HL-60 (cell line): ENCODE data around the gene ABCF2.

ENCODE experiments used
- POLR2AphosphoS5 ChIP-seq: IDR thresholded peaks from 2 replicates; pipeline ENCODE4 v1.6.1; 2012; ENCODE audit warnings: low read depth
- TF ChIP-seq, protein P1 (sequence below): IDR thresholded peaks from one replicate; pipeline ENCODE4 v1.5.1; 2011; ENCODE audit warnings: low read length, control low read depth, inconsistent platforms; ENCODE audit not compliant: insufficient read depth
- TF ChIP-seq, protein P2 (sequence below): IDR thresholded peaks from 2 replicates; pipeline ENCODE4 v1.6.1; 2012; ENCODE audit warnings: low read depth; ENCODE audit not compliant: insufficient replicate concordance

DNA sequence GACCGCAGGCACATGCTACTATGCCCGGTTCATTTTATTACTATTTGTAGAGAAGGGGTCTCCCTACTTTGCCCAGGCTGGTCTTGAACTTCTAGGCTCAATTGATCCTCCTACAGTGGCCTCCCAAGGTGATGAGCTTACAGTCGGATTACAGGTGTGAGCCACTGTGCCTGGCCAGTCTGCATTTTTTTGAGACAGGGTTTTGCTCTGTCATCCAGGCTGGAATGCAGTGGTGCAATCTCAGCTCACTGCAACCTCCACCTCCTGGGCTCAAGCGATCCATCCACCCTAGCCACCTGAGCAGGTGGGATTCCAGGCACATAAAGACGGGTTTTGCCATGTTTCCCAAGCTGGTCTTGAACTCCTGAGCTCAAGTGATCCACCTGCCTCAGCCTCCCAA, 14.4 kb downstream of the ABCF2 start:
- TF ChIP-seq, protein P1, sequence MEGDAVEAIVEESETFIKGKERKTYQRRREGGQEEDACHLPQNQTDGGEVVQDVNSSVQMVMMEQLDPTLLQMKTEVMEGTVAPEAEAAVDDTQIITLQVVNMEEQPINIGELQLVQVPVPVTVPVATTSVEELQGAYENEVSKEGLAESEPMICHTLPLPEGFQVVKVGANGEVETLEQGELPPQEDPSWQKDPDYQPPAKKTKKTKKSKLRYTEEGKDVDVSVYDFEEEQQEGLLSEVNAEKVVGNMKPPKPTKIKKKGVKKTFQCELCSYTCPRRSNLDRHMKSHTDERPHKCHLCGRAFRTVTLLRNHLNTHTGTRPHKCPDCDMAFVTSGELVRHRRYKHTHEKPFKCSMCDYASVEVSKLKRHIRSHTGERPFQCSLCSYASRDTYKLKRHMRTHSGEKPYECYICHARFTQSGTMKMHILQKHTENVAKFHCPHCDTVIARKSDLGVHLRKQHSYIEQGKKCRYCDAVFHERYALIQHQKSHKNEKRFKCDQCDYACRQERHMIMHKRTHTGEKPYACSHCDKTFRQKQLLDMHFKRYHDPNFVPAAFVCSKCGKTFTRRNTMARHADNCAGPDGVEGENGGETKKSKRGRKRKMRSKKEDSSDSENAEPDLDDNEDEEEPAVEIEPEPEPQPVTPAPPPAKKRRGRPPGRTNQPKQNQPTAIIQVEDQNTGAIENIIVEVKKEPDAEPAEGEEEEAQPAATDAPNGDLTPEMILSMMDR, result no peak
- TF ChIP-seq, protein P2, sequence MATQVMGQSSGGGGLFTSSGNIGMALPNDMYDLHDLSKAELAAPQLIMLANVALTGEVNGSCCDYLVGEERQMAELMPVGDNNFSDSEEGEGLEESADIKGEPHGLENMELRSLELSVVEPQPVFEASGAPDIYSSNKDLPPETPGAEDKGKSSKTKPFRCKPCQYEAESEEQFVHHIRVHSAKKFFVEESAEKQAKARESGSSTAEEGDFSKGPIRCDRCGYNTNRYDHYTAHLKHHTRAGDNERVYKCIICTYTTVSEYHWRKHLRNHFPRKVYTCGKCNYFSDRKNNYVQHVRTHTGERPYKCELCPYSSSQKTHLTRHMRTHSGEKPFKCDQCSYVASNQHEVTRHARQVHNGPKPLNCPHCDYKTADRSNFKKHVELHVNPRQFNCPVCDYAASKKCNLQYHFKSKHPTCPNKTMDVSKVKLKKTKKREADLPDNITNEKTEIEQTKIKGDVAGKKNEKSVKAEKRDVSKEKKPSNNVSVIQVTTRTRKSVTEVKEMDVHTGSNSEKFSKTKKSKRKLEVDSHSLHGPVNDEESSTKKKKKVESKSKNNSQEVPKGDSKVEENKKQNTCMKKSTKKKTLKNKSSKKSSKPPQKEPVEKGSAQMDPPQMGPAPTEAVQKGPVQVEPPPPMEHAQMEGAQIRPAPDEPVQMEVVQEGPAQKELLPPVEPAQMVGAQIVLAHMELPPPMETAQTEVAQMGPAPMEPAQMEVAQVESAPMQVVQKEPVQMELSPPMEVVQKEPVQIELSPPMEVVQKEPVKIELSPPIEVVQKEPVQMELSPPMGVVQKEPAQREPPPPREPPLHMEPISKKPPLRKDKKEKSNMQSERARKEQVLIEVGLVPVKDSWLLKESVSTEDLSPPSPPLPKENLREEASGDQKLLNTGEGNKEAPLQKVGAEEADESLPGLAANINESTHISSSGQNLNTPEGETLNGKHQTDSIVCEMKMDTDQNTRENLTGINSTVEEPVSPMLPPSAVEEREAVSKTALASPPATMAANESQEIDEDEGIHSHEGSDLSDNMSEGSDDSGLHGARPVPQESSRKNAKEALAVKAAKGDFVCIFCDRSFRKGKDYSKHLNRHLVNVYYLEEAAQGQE, result no peak
- no peak for TF ChIP-seq POLR2AphosphoS5
